Measurements from ENCODE around the gene GNG13.
"Not testable (repeated sequence)": the region's sequence is repeated elsewhere in the genome, so short reads cannot be mapped to it uniquely, and the experiment has no call there.

Gene GNG13

GRCh38 chr16:760545-761343 is 39.8 kb downstream of the GNG13 start, which contains the start of gene MSLN:
Gene MSLN (plus strand): TSS chr16:760734. CDS start chr16:762681, 1,947 bp downstream.
- DNase-seq (ENCODE audit: low read depth): peak; percentile 22

- DNase-seq (ENCODE audit: low read depth): no peak
Measured at GRCh38 chr16:760065-760464, 40.5 kb downstream of the GNG13 start.

DNA sequence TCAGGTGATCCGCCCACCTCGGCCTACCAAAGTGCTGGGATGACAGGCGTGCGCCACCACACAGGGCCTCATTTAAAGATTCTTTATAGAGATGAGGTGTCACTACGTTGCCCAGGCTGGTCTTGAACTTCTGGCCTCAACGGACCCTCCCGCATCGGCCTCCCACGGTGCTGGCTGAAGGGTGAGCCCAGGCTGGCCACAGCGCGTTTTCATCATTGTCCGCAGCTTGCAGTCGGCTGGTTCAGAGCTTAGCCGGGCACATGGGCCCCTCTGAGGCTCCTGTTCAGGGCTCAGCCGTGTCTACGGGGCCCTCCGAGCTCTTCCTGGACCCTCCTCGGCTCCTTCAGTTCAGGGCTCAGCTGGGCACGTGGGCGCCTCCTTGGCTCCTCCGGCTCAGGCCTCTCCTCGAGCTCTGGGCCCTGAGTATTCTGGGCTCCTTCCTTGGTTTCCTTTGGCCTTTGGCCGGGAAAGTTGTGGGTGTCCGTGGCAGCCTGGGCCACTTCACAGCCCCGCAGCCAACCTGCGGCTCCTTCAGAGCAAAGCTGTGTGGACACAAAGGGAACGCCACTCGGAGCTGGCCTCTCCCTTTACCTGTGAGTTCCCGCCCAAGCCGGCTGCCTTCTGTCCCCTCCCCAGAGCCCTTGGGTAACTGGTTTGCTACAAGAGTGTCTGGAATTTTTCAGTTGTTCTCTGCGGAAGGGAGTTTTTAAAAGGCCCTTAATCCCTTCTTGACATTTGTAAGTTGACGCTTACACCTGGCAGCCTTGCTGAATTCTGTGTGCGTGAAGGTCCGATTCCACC is 41.2 kb downstream of the GNG13 start:
- no peak for DNase-seq (ENCODE audit: low read depth)

DNA sequence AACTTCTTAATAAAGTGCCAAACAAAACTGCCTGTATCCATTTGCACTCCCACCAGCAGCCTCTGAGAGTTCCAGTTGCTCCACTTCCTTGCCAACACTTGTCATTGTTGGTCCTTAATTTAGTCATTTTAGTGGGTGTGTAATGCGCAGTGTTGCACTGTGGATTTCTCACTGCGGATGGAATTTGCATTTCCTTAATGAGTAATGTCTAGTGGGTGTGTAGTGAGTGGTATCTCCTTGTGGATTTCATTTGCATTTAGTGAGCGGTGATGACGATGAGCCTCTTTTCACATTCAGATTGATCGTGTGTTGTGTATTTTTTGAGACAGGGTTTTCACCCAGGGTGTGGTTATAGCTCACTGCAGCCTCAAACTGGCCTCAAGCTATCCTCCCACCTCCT is 44.1 kb downstream of the GNG13 start:
- no peak for DNase-seq (ENCODE audit: low read depth)

DNA sequence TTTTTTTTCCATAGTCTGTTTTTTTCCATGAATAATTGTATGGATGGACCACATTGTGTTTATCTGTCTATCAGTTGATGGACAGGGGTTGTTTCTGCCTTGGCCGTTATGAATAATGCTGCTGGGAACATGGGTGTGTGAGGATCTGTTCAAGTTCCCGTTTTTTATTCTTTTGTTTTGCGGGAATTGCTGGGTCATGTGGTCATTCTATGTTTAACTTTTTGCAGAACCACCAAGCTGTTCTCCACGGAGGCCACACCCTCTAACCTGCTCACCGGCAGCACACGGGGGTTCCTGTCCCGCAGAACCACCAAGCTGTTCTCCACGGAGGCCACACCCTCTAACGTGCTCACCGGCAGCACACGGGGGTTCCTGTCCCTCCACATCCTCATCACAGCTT is 45.9 kb downstream of the GNG13 start:
- no peak for DNase-seq (ENCODE audit: low read depth)

DNA sequence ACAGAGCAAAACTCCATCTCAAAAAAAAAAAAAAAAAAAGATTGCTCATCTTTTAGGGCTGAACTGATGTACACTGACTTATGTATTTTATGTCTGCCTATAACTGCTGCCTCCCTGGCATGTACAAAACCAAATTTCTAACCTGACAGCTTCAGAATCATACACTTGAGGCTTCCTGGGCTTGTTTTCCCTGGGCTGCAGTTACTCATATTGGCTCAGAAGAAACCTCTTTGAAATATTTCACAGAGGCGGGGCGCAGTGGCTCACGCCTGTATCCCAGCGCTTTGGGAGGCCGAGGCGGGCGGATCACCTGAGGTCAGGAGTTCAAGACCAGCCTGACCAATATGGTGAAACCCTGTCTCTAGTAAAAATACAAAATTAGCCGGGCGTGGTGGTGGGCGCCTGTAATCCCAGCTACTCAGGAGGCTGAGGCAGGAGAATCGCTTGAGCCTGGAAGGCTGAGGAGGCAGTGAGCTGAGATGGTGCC is 46.4 kb downstream of the GNG13 start:
- not testable (repeated sequence) for DNase-seq (ENCODE audit: low read depth)

DNA sequence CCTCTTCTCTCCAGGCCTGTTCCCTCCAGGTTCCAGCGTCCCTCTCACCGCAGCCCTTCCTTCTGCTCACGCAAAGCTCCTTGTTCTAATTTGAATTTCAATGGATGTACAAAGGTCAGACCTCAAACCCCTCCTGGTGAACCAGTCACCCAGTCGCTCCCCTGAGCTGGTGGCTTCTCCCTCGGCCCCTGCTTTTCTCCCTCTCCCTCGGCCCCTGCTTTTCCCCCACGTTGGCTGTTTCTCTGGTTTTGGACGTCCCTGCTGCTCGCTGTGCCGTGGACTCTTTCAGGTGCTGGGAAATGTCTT is 48.6 kb downstream of the GNG13 start:
- no peak for DNase-seq (ENCODE audit: low read depth)

DNA sequence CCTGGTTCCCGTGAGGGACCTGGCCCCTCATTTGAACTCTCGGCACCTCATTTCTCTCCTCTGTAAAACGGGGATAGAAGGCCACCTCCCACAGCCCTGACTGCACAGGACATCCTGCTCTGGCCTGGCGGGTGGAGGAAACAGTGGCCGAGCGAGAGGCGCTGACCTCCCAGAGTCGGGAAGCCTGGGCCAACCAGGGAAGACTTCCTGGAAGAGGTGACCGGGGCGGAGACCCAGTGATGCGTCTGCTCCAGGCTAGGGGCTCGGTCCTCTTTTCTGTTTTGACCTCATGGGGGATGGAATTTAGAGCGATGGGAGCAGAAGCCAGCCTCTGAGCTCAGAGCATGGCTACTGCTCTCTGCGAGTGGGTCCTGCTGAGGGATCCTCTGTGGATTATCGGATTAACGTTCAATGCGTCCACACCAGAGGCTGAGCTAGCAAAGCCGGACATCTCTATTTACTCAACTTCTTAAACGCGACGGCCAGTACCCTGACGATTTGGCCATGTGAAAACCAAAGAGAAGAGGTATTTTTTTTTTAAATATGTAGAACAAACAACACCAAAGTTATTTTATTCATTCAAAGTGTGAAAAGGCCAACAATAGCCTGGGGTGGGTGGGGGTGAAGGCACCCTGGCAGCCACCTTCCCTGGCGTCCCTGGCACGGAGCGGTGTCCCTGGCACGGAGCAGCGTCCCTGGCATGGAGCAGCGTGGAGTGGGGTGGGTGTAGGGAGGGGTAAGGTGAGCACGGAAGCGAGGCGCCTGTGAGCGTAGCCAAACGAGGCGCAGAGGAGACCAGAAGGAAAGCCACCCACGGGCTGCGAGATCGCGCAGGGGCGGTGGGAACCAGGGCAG is 49.2 kb downstream of the GNG13 start:
- DNase-seq (ENCODE audit: low read depth): no peak

DNA sequence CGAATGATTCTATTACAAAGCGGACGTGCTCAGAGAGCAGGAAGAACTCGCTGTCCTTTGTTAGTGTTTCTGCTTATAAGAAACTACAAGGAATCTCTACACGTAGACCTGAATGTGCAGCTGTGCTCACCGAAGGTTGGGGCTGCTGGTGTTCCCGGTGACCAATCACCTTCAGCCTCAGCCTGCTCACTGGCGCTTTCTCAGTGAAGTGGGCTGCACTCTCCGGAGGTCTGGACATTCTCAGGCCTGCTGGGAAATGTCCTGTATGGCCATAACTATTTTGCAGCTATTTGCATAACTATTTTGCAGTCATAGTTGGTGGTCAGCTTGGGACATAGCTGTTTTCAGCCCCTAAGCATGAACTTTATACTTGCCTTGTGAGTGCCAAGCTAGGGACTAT is 50.0 kb downstream of the GNG13 start:
- DNase-seq (ENCODE audit: low read depth): no peak

GRCh38 chr16:749010-749409 is 51.5 kb downstream of the GNG13 start:
- no peak for DNase-seq (ENCODE audit: low read depth)
